Choroid plexus epithelial cell (primary cell): Measurements from ENCODE around the gene CLRN3.

Experiments
- DNase-seq: peaks from one replicate; pipeline ENCODE4 v3.0.0-alpha.2; 2010; ENCODE audit warnings: low read depth
- H3K4me3 ChIP-seq: 2 replicates; pipeline ENCODE4 v1.5.1; 2011; ENCODE audit warnings: low read depth, mild to moderate bottlenecking, control low read depth, low read length, moderate library complexity
- CTCF ChIP-seq: conservative IDR thresholded peaks from 2 replicates; pipeline ENCODE4 v1.5.1; 2011; ENCODE audit warnings: low read depth, mild to moderate bottlenecking, control low read depth, inconsistent platforms, low read length, moderate library complexity

Gene CLRN3

GRCh38 chr10:127923646-127924045 is 30.9 kb upstream of the CLRN3 start:
- TF ChIP-seq CTCF, result no peak
- no peak overlapping the region for H3K4me3 ChIP-seq
- DNase-seq, result no peak

- DNase-seq, result peak; percentile 94
- TF ChIP-seq CTCF, result no peak
- no peak overlapping the region for H3K4me3 ChIP-seq
Measured at GRCh38 chr10:127922675-127923366, 30.1 kb upstream of the CLRN3 start.

- no peak for DNase-seq
- no peak overlapping the region for H3K4me3 ChIP-seq
- TF ChIP-seq CTCF, result no peak
Measured at GRCh38 chr10:127922206-127922605, 29.5 kb upstream of the CLRN3 start.

GRCh38 chr10:127921753-127922145 is 29.0 kb upstream of the CLRN3 start:
- no peak for TF ChIP-seq CTCF
- DNase-seq, result no peak
- H3K4me3 ChIP-seq, result no peak overlapping the region

- H3K4me3 ChIP-seq, result no peak overlapping the region
- no peak for TF ChIP-seq CTCF
- no peak for DNase-seq
Measured at GRCh38 chr10:127921075-127921752, 28.5 kb upstream of the CLRN3 start.

- no peak overlapping the region for H3K4me3 ChIP-seq
Measured at GRCh38 chr10:127920306-127921074, 27.7 kb upstream of the CLRN3 start.

More at GRCh38 chr10:127920306-127921074, 27.7 kb upstream of the CLRN3 start:
- TF ChIP-seq CTCF, result no peak
- no peak for DNase-seq
